ENCODE data around the gene CHD3.

CHD3 gene

GRCh38 chr17:7875804-7876370 lies 12.7 kb upstream of the CHD3 start:
- no peak for DNase-seq

- DNase-seq: no peak
Observed at GRCh38 chr17:7878234-7878633, 10.4 kb upstream of the CHD3 start.

GRCh38 chr17:7880076-7880868 lies 8.3 kb upstream of the CHD3 start:
- DNase-seq: no peak

GRCh38 chr17:7881276-7882054 lies 7.1 kb upstream of the CHD3 start:
- no peak for DNase-seq

- DNase-seq: no peak
Observed at GRCh38 chr17:7882068-7882467, 6.5 kb upstream of the CHD3 start.

GRCh38 chr17:7882629-7883028 lies 6.0 kb upstream of the CHD3 start:
- DNase-seq: no peak

GRCh38 chr17:7883781-7884386 lies 4.7 kb upstream of the CHD3 start:
- peak; percentile 18 for DNase-seq

GRCh38 chr17:7884581-7885366 lies 3.8 kb upstream of the CHD3 start:
- peak; percentile 15 for DNase-seq

- DNase-seq: peak; percentile 67
Observed at GRCh38 chr17:7885367-7886226, 3.0 kb upstream of the CHD3 start.

GRCh38 chr17:7886227-7887037 lies 2.2 kb upstream of the CHD3 start:
- peak; percentile 52 for DNase-seq

GRCh38 chr17:7887038-7887481 lies 1.5 kb upstream of the CHD3 start:
- no peak for DNase-seq

- DNase-seq: peak; percentile 95
Observed at GRCh38 chr17:7887482-7888183, 956 bp upstream of the CHD3 start.

- DNase-seq: peak; percentile 93
Observed at GRCh38 chr17:7889166-7889955, 772 bp downstream of the CHD3 start.

GRCh38 chr17:7893187-7893880 lies 4.7 kb downstream of the CHD3 start:
- no peak for DNase-seq

- no peak for DNase-seq
Observed at GRCh38 chr17:7894226-7894625, 5.6 kb downstream of the CHD3 start.

GRCh38 chr17:7894866-7895265 lies 6.3 kb downstream of the CHD3 start:
- DNase-seq: no peak

- DNase-seq: no peak
Observed at GRCh38 chr17:7897090-7897489, 8.5 kb downstream of the CHD3 start.

GRCh38 chr17:7897773-7898172 lies 9.2 kb downstream of the CHD3 start:
- peak; percentile 8 for DNase-seq

All from NCI-H146 (cell line).